ENCODE data around the gene INSYN2B. TPM values are rescaled to one million over a fixed set of nuclear protein-coding genes. Genes with fewer than 3 reads are reported as not detected.
A peak's percentile ranks its signal among the peaks of the same experiment; 100 is the strongest.

The INSYN2B gene
- total and polyA plus RNA-seq, 4 donors: 0.10 to 0.63 (median 0.12) TPM; not detected in 1

- H3K9ac ChIP-seq (ENCODE audit: insufficient read depth in 1 of 2, low read length in 2 of 2): no peak overlapping the region
- DNase-seq (peak; percentile 18 to 66 (median 28)), ATAC-seq (ENCODE audit: insufficient read depth, low FRiP score) (no peak)
- H3K9me3 ChIP-seq (ENCODE audit: control insufficient read depth in 4 of 4, insufficient read depth in 3 of 4, low read length in 3 of 4): no peaks in the 10 kb centered on the region
- WGBS, 2 donors: 34 to 59% methylated on average over 8 of the region's 8 CpGs
- H3K4me3 ChIP-seq: no peak overlapping the region
- H3K4me1 ChIP-seq (ENCODE audit: control insufficient read depth in 5 of 5, insufficient read depth in 5 of 5, low read length in 5 of 5): peaks cover 0 to 7% (median 3%) of the 10 kb centered on the region in 5 donors
- no peak for TF ChIP-seq CTCF (IDR thresholded peaks at IDR 0.05; ENCODE audit: control extremely low read depth, extremely low read depth)
- H3K36me3 ChIP-seq (ENCODE audit: control insufficient read depth in 4 of 4, insufficient read depth in 4 of 4, low read length in 4 of 4): no peaks in the 10 kb centered on the region
- no peaks in the 10 kb centered on the region for H3K27me3 ChIP-seq (ENCODE audit: control insufficient read depth in 3 of 3, insufficient read depth in 3 of 3, low read length in 2 of 3)
- peak overlapping the region in 1 of 2 donors; percentile 64 for H3K27ac ChIP-seq (ENCODE audit: low read depth in 1 of 2, low read length in 1 of 2)
Measured at GRCh38 chr5:169875091-169875728, 105.1 kb downstream of the INSYN2B start.

- H3K4me3 ChIP-seq: no peak overlapping the region
- H3K27me3 ChIP-seq (ENCODE audit: control insufficient read depth in 3 of 3, insufficient read depth in 3 of 3, low read length in 2 of 3): no peaks in the 10 kb centered on the region
- no peak for TF ChIP-seq CTCF (IDR thresholded peaks at IDR 0.05; ENCODE audit: control extremely low read depth, extremely low read depth)
- peak overlapping the region in 1 of 2 donors; percentile 15 for H3K27ac ChIP-seq (ENCODE audit: low read depth in 1 of 2, low read length in 1 of 2)
- H3K9me3 ChIP-seq (ENCODE audit: control insufficient read depth in 4 of 4, insufficient read depth in 3 of 4, low read length in 3 of 4): no peaks in the 10 kb centered on the region
- ATAC-seq (ENCODE audit: insufficient read depth, low FRiP score) (peak; percentile 44), DNase-seq (no peak)
- no peak overlapping the region for H3K9ac ChIP-seq (ENCODE audit: insufficient read depth in 1 of 2, low read length in 2 of 2)
- H3K36me3 ChIP-seq (ENCODE audit: control insufficient read depth in 4 of 4, insufficient read depth in 4 of 4, low read length in 4 of 4): no peaks in the 10 kb centered on the region
- peaks cover 0 to 7% (median 3%) of the 10 kb centered on the region in 5 donors for H3K4me1 ChIP-seq (ENCODE audit: control insufficient read depth in 5 of 5, insufficient read depth in 5 of 5, low read length in 5 of 5)
- 57 to 62% methylated on average over 4 of the region's 4 CpGs for WGBS, 2 donors
Measured at GRCh38 chr5:169874621-169875020, 105.7 kb downstream of the INSYN2B start.

- H3K36me3 ChIP-seq (ENCODE audit: control insufficient read depth in 4 of 4, insufficient read depth in 4 of 4, low read length in 4 of 4): peaks cover 0 to 2% (median 0%) of the 10 kb centered on the region in 4 donors
- no peak overlapping the region for H3K27ac ChIP-seq (ENCODE audit: low read depth in 1 of 2, low read length in 1 of 2)
- ATAC-seq (ENCODE audit: insufficient read depth, low FRiP score) (no peak), DNase-seq (peak; percentile 35 to 46 (median 45))
- no peak overlapping the region for H3K4me3 ChIP-seq
- H3K9me3 ChIP-seq (ENCODE audit: control insufficient read depth in 4 of 4, insufficient read depth in 3 of 4, low read length in 3 of 4): peaks cover 0 to 2% (median 0%) of the 10 kb centered on the region in 4 donors
- no peak for TF ChIP-seq CTCF (IDR thresholded peaks at IDR 0.05; ENCODE audit: control extremely low read depth, extremely low read depth)
- H3K27me3 ChIP-seq (ENCODE audit: control insufficient read depth in 3 of 3, insufficient read depth in 3 of 3, low read length in 2 of 3): no peaks in the 10 kb centered on the region
- peaks cover 0 to 9% (median 3%) of the 10 kb centered on the region in 5 donors for H3K4me1 ChIP-seq (ENCODE audit: control insufficient read depth in 5 of 5, insufficient read depth in 5 of 5, low read length in 5 of 5)
- WGBS, 2 donors: 37 to 58% methylated on average over 5 of the region's 5 CpGs
- H3K9ac ChIP-seq (ENCODE audit: insufficient read depth in 1 of 2, low read length in 2 of 2): no peak overlapping the region
Measured at GRCh38 chr5:169873642-169874041, 106.7 kb downstream of the INSYN2B start.
